Panc1 (cell line): ENCODE results near the gene DLG2. TPM values are rescaled to one million over a fixed set of nuclear protein-coding genes. Genes with fewer than 3 reads are reported as not detected.

ENCODE experiments used
- ATAC-seq: fragments of 200-7000 bp; cut with Tn5 transposase; 2 replicates; pipeline ENCODE4 v1.9.1; 2020; ENCODE audit warnings: mild to moderate bottlenecking, moderate library complexity
- BruUV-seq: library from RNA; stranded (reverse); fragments of 400-500 nt; replicated peaks from 2 replicates; lab custom pipeline; 2021; lab: Mats Ljungman, UMichigan
- CTCF ChIA-PET: fragments of 300-600 bp; sonication (Branson Sonifier 250); formaldehyde crosslinking; loops from one replicate; lab custom pipeline; 2022; ENCODE audit warnings: antibody characterized with exemption; lab: Charles Lee
- POLR2A ChIA-PET: fragments of 300-600 bp; sonication (Branson Sonifier 250); formaldehyde crosslinking; loops from one replicate; lab custom pipeline; 2022; ENCODE audit warnings: antibody characterized with exemption; lab: Charles Lee
- DNase-seq: peaks from one replicate; pipeline ENCODE4 v3.0.0-alpha.2; 2010; ENCODE audit warnings: low read depth, low spot score
- H3K27ac ChIP-seq: 2 replicates; pipeline ENCODE4 v1.5.1; 2011; ENCODE audit warnings: mild to moderate bottlenecking, low read length, inconsistent platforms
- H3K27me3 ChIP-seq: fragments of 200-500 bp; sonication (Bioruptor generic); 2 replicates; pipeline ENCODE4 v1.6.0; 2014; ENCODE audit warnings: low read length, inconsistent platforms; ENCODE audit not compliant: control insufficient read depth, insufficient read depth
- H3K36me3 ChIP-seq: fragments of 200-500 bp; sonication (Bioruptor generic); 2 replicates; pipeline ENCODE4 v1.5.1; 2014; ENCODE audit warnings: inconsistent platforms, mild to moderate bottlenecking, low read length, moderate library complexity; ENCODE audit not compliant: control insufficient read depth, insufficient read depth
- H3K4me1 ChIP-seq: 2 replicates; pipeline ENCODE4 v1.5.1; 2011; ENCODE audit warnings: inconsistent platforms, mild to moderate bottlenecking, low read length, moderate library complexity; ENCODE audit not compliant: control insufficient read depth, insufficient read depth
- H3K4me3 ChIP-seq, 2 experiments: 2 replicates each; pipeline ENCODE4 v1.5.1; 2011 to 2012; ENCODE audit warnings: low read depth in 2 of 2, low read length in 2 of 2, mild to moderate bottlenecking in 2 of 2, inconsistent platforms in 1 of 2, moderate library complexity in 1 of 2
- H3K9me3 ChIP-seq: fragments of 200-500 bp; sonication (Bioruptor generic); 2 replicates; pipeline ENCODE4 v1.5.1; 2014; ENCODE audit warnings: low read depth, mild to moderate bottlenecking, inconsistent platforms, low read length, moderate library complexity; ENCODE audit not compliant: control insufficient read depth, insufficient read depth
- CTCF ChIP-seq: fragments of 450-650 bp; IDR thresholded peaks from 2 replicates; pipeline ENCODE4 v1.5.1; 2017; ENCODE audit warnings: mild to moderate bottlenecking
- POLR2AphosphoS5 ChIP-seq: IDR thresholded peaks from 2 replicates; pipeline ENCODE4 v1.6.1; 2012; ENCODE audit warnings: mild to moderate bottlenecking, low read depth, low read length, moderate library complexity
- REST ChIP-seq, 2 experiments: IDR thresholded peaks; 2 replicates each; pipeline ENCODE4 v1.6.1; 2011 to 2012; ENCODE audit warnings: low read depth in 2 of 2, control low read depth in 1 of 2, low read length in 1 of 2, mild to moderate bottlenecking in 1 of 2, moderate library complexity in 1 of 2; ENCODE audit not compliant: insufficient read depth in 1 of 2
- SIN3A ChIP-seq: IDR thresholded peaks from 2 replicates; pipeline ENCODE4 v1.6.1; 2012; ENCODE audit warnings: low read depth, mild to moderate bottlenecking, low read length, moderate library complexity, borderline replicate concordance; ENCODE audit not compliant: insufficient read depth
- TCF7L2 ChIP-seq: IDR thresholded peaks from 2 replicates; pipeline ENCODE4 v1.6.1; 2011; ENCODE audit warnings: mild to moderate bottlenecking, low read depth, low read length, inconsistent platforms
- in situ Hi-C: cut with HindIII; loops from 2 replicates; pipeline ENCODE4 v1.10.0; 2016; ENCODE audit warnings: low sequenced_read_pairs, low pct_unique_long_range_greater_than_20kb
- intact Hi-C: fragments of 100-400 bp; cut with micrococcal nuclease; formaldehyde crosslinking; loops from one replicate; pipeline ENCODE4 v1.10.0; 2022; ENCODE audit not compliant: unreplicated experiment
- total RNA-seq: library from RNA; stranded (reverse); gene quantifications from one replicate; pipeline ENCODE4 v1.2.1, GENCODE V29; 2021; ENCODE audit not compliant: unreplicated experiment

Gene DLG2
- total RNA-seq, 1 experiment from 2014 or later: 4.2 TPM

GRCh38 chr11:84036664-84037194 is 1590.4 kb downstream of the DLG2 start:
- POLR2A ChIA-PET: no interaction called here
- no peaks in the 10 kb centered on the region for H3K27me3 ChIP-seq
- DNase-seq (no peak), ATAC-seq (no peak)
- CTCF ChIA-PET: no interaction called here
- H3K9me3 ChIP-seq: no peaks in the 10 kb centered on the region
- in situ Hi-C loops (no loop called here), intact Hi-C loops (no loop called here)
- BruUV-seq: no TSS peak
- H3K27ac ChIP-seq: no peak overlapping the region
- H3K36me3 ChIP-seq: no peaks in the 10 kb centered on the region
- no peak overlapping the region for H3K4me3 ChIP-seq
- no peaks in the 10 kb centered on the region for H3K4me1 ChIP-seq
- TF ChIP-seq TCF7L2 (no peak), SIN3A (no peak), POLR2AphosphoS5 (no peak), CTCF (no peak), REST (IDR thresholded peaks at IDR 0.05; ENCODE audit: insufficient read depth in 1 of 2, low read depth in 2 of 2, low read length in 1 of 2) (no peak)

GRCh38 chr11:84035645-84036044 is 1591.5 kb downstream of the DLG2 start:
- in situ Hi-C loops (no loop called here), intact Hi-C loops (no loop called here)
- ChIA-PET CTCF (no interaction called here), POLR2A (no interaction called here)
- Histone ChIP-seq H3K9me3 (no peaks in the 10 kb centered on the region; the same call in 1 of the 2 replicates), H3K4me3 (no peak overlapping the region), H3K27ac (no peak overlapping the region), H3K36me3 (no peaks in the 10 kb centered on the region), H3K4me1 (no peaks in the 10 kb centered on the region), H3K27me3 (no peaks in the 10 kb centered on the region)
- no peak for ATAC-seq
- no peak for TF ChIP-seq POLR2AphosphoS5
- TF ChIP-seq SIN3A: no peak
- TF ChIP-seq TCF7L2: no peak
- TF ChIP-seq CTCF: no peak
- TF ChIP-seq REST (IDR thresholded peaks at IDR 0.05; ENCODE audit: insufficient read depth in 1 of 2, low read depth in 2 of 2, low read length in 1 of 2): no peak
- no TSS peak for BruUV-seq
- no peak for DNase-seq
